Effector memory CD4-positive, alpha-beta T cell (primary cell): Measurements from ENCODE around the gene NDRG3.
"Not testable (repeated sequence)": the region's sequence is repeated elsewhere in the genome, so short reads cannot be mapped to it uniquely, and the experiment has no call there.

Experiments
- DNase-seq, 3 donors: peaks; one replicate each; pipeline ENCODE4 v3.0.0-alpha.2; 2020
- H3K27ac ChIP-seq: 2 replicates; pipeline ENCODE4 v1.7.0; 2013; ENCODE audit warnings: mild to moderate bottlenecking, low read length, moderate library complexity; ENCODE audit not compliant: insufficient read depth, poor library complexity, severe bottlenecking
- H3K27me3 ChIP-seq: replicated peaks from 2 replicates; pipeline ENCODE4 v1.7.0; 2013; ENCODE audit warnings: mild to moderate bottlenecking, low read length; ENCODE audit not compliant: insufficient read depth, control insufficient read depth, poor library complexity, severe bottlenecking
- H3K36me3 ChIP-seq: 2 replicates; pipeline ENCODE4 v1.7.0; 2013; ENCODE audit warnings: mild to moderate bottlenecking, low read length, moderate library complexity; ENCODE audit not compliant: control insufficient read depth, insufficient read depth
- H3K4me1 ChIP-seq: 2 replicates; pipeline ENCODE4 v1.7.0; 2013; ENCODE audit warnings: low read length, mild to moderate bottlenecking; ENCODE audit not compliant: control insufficient read depth, insufficient read depth, poor library complexity, severe bottlenecking
- H3K4me3 ChIP-seq: 2 replicates; pipeline ENCODE4 v1.7.0; 2013; ENCODE audit warnings: low read length, low read depth, mild to moderate bottlenecking; ENCODE audit not compliant: insufficient read depth, poor library complexity, severe bottlenecking
- H3K9me3 ChIP-seq: 2 replicates; pipeline ENCODE4 v1.7.0; 2013; ENCODE audit warnings: mild to moderate bottlenecking, low read length, moderate library complexity; ENCODE audit not compliant: control insufficient read depth

Gene NDRG3

DNA sequence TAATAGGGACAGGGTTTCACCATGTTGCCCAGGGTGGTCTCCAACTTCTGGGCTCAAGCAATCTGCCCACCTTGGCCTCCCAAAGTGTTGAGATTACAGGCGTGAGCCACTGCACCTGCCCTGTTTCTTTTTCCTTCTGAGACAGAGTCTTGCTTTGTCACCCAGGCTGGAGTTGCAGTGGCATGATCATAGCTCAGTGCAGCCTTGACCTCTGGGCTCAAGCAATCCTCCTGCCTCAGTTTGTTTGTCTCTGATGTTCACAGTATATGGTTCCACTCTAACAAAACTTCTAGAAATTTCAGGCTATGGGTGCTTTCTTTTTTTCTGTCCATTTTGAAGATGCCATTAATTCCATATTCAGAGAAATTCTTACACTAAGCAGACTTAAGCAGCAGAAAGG lies 33.1 kb downstream of the NDRG3 start:
- Histone ChIP-seq H3K36me3 (no peaks in the 10 kb centered on the region), H3K27me3 (no peaks in the 10 kb centered on the region), H3K9me3 (no peaks in the 10 kb centered on the region), H3K4me1 (no peaks in the 10 kb centered on the region), H3K27ac (no peak overlapping the region), H3K4me3 (no peak overlapping the region)
- no peak for DNase-seq

DNA sequence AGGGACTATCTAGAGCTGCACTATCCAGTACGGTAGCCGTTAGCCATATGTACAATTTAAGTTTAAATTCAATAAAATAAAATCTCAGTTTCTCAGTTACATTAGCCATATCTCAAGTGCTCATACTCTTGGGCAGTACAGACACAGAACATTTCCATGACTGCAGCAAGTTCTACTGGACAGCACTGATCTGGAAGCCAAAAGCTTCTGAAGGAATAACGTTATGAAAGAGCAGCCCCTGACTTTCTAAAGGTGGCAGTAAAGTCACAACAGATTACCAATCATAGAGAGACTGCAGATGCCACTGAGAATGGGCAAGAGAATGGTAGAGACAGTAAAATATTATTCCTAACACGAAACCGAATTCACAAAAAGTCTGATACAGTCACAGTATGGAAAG lies 36.8 kb downstream of the NDRG3 start:
- no peak for DNase-seq
- H3K36me3 ChIP-seq = peaks cover 6% of the 10 kb centered on the region
- no peaks in the 10 kb centered on the region for H3K4me1 ChIP-seq
- H3K27me3 ChIP-seq = no peaks in the 10 kb centered on the region
- no peak overlapping the region for H3K27ac ChIP-seq
- H3K9me3 ChIP-seq = no peaks in the 10 kb centered on the region
- no peak overlapping the region for H3K4me3 ChIP-seq

- Histone ChIP-seq H3K9me3 (no peaks in the 10 kb centered on the region), H3K36me3 (peaks cover 6% of the 10 kb centered on the region), H3K27ac (no peak overlapping the region), H3K4me3 (no peak overlapping the region), H3K27me3 (no peaks in the 10 kb centered on the region), H3K4me1 (no peaks in the 10 kb centered on the region)
- no peak for DNase-seq
Observed at GRCh38 chr20:36703530-36703929, 42.4 kb downstream of the NDRG3 start.

DNA sequence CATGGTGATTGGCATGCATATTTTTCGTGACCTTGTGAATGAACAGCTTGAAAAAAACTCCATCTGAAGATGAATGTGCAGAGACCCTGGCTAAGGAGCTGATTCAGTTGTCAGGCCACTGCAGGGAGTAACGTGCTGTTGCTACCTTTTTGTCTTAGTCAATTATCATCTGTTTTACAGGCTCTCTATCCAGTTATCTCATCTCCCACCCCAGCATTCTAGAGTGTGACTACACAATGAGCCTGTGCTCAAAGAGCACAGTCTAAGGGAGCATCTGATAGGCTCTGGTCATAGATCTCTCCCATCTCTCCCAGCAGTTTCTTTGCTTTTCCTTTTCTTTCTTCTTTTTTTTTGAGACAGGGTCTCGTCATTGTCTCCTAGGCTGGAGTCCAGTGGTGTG lies 45.5 kb downstream of the NDRG3 start:
- no peak for DNase-seq
- no peaks in the 10 kb centered on the region for H3K4me1 ChIP-seq
- no peak overlapping the region for H3K27ac ChIP-seq
- H3K9me3 ChIP-seq = no peaks in the 10 kb centered on the region
- no peaks in the 10 kb centered on the region for H3K27me3 ChIP-seq
- H3K36me3 ChIP-seq = no peaks in the 10 kb centered on the region
- H3K4me3 ChIP-seq = no peak overlapping the region

- not testable (repeated sequence) for DNase-seq, H3K36me3 ChIP-seq, H3K27ac ChIP-seq, H3K27me3 ChIP-seq, H3K9me3 ChIP-seq, H3K4me1 ChIP-seq, H3K4me3 ChIP-seq
Observed at GRCh38 chr20:36695467-36695866, 50.4 kb downstream of the NDRG3 start.

GRCh38 chr20:36688630-36689029 lies 57.3 kb downstream of the NDRG3 start:
- DNase-seq = no peak
- Histone ChIP-seq H3K27ac (no peak overlapping the region), H3K36me3 (no peaks in the 10 kb centered on the region), H3K4me3 (no peak overlapping the region), H3K9me3 (no peaks in the 10 kb centered on the region), H3K4me1 (no peaks in the 10 kb centered on the region), H3K27me3 (no peaks in the 10 kb centered on the region)

DNA sequence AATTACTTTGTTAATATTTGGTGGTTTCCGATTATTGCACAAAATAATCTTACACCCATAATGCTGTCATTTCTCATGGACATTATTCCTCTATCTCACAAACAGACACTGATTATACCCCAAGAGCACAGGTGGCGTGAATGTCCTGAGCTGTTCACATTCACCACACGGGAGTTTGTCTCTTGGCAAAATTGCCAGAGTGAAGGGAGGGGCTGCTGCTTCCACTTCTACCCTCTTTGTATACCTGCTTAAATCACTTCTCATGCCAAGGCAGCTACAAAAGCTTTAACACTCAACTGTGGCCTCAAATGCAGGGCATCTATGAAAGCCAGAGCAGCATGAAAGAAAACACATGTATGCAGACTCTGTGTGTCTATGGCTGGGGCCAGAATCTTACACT lies 58.0 kb downstream of the NDRG3 start:
- Histone ChIP-seq H3K27me3 (no peaks in the 10 kb centered on the region), H3K4me1 (no peaks in the 10 kb centered on the region), H3K4me3 (no peak overlapping the region), H3K9me3 (no peaks in the 10 kb centered on the region), H3K27ac (no peak overlapping the region), H3K36me3 (no peaks in the 10 kb centered on the region)
- DNase-seq = no peak

- Histone ChIP-seq H3K27me3 (no peaks in the 10 kb centered on the region), H3K36me3 (no peaks in the 10 kb centered on the region), H3K4me1 (no peaks in the 10 kb centered on the region), H3K9me3 (no peaks in the 10 kb centered on the region), H3K27ac (no peak overlapping the region), H3K4me3 (no peak overlapping the region)
- no peak for DNase-seq
Observed at GRCh38 chr20:36686944-36687343, 58.9 kb downstream of the NDRG3 start.

GRCh38 chr20:36686504-36686903 lies 59.4 kb downstream of the NDRG3 start:
- Histone ChIP-seq H3K9me3 (no peaks in the 10 kb centered on the region), H3K4me1 (no peaks in the 10 kb centered on the region), H3K4me3 (no peak overlapping the region), H3K27me3 (no peaks in the 10 kb centered on the region), H3K27ac (no peak overlapping the region), H3K36me3 (no peaks in the 10 kb centered on the region)
- no peak for DNase-seq

GRCh38 chr20:36684747-36685146 lies 61.1 kb downstream of the NDRG3 start:
- no peak for DNase-seq
- H3K36me3 ChIP-seq = peaks cover 5% of the 10 kb centered on the region
- H3K4me1 ChIP-seq = no peaks in the 10 kb centered on the region
- no peaks in the 10 kb centered on the region for H3K27me3 ChIP-seq
- H3K9me3 ChIP-seq = no peaks in the 10 kb centered on the region
- no peak overlapping the region for H3K27ac ChIP-seq
- H3K4me3 ChIP-seq = no peak overlapping the region

- Histone ChIP-seq H3K36me3 (peaks cover 5% of the 10 kb centered on the region), H3K27ac (no peak overlapping the region), H3K4me1 (no peaks in the 10 kb centered on the region), H3K9me3 (no peaks in the 10 kb centered on the region), H3K27me3 (no peaks in the 10 kb centered on the region), H3K4me3 (no peak overlapping the region)
- no peak for DNase-seq
Observed at GRCh38 chr20:36682311-36682710, 63.6 kb downstream of the NDRG3 start.
